Measurements from ENCODE around the gene MYBBP1A. TPM values are rescaled to one million over a fixed set of nuclear protein-coding genes. Genes with fewer than 3 reads are reported as not detected.

Gene MYBBP1A
- polyA plus RNA-seq, 2 of the 4 experiments (the other 2 are of a cell fraction) = 42.9 to 95.1 TPM

- no peak overlapping the region for H3K4me2 ChIP-seq
- H3K4me1 ChIP-seq = peaks cover 5% of the 10 kb centered on the region; the same call in 1 of the 3 replicates
- FAIRE-seq (no peak), ATAC-seq (no peak), DNase-seq (ENCODE audit: low read depth in 1 of 2, low spot score in 1 of 2) (no peak)
- no peaks in the 10 kb centered on the region for H3K9me3 ChIP-seq
- no peak for TF ChIP-seq HMGXB4 (CRISPR knock-in tag; IDR thresholded peaks at IDR 0.05; ENCODE audit: borderline replicate concordance)
- H3K4me3 ChIP-seq = no peak overlapping the region
- H3K27ac ChIP-seq = no peak overlapping the region
- POLR2A ChIA-PET = no interaction called here
- CTCF ChIA-PET = interaction anchor here (0.8 to 18.8 kb wide), 4 partner anchors 10 to 37 kb away, joined by 3 to 186 read pairs (median 32); no protein-coding TSS in a partner anchor
- WGBS (ENCODE audit: missing lambda C conversion rate) = 86% methylated on average over 18 of the region's 18 CpGs
Observed at GRCh38 chr17:4604111-4604644, 49.0 kb upstream of the MYBBP1A start.

GRCh38 chr17:4602041-4602440 is 46.9 kb upstream of the MYBBP1A start:
- Histone ChIP-seq H3K9me3 (no peaks in the 10 kb centered on the region), H3K4me1 (peaks cover 5% of the 10 kb centered on the region; the same call in 1 of the 3 replicates), H3K4me3 (no peak overlapping the region), H3K4me2 (no peak overlapping the region), H3K27ac (no peak overlapping the region)
- no peak for FAIRE-seq
- ATAC-seq = no peak
- CTCF ChIA-PET = interaction anchor here (0.6 to 18.8 kb wide), 6 partner anchors 13 to 109 kb away, joined by 3 to 186 read pairs (median 4); partner anchors contain the start of gene SMTNL2
- POLR2A ChIA-PET = interaction anchor here (0.7 kb wide), 1 partner anchor 51 kb away, joined by 7 read pairs; no protein-coding TSS in a partner anchor
- DNase-seq (ENCODE audit: low read depth in 1 of 2, low spot score in 1 of 2) = no peak
- TF ChIP-seq HES2 (IDR thresholded peaks at IDR 0.05) (no peak), CHD2 (IDR thresholded peaks at IDR 0.05; ENCODE audit: low read length, partially characterized antibody) (no peak), SREBF2 (IDR thresholded peaks at IDR 0.05) (no peak), RCOR1 (IDR thresholded peaks at IDR 0.05; ENCODE audit: low read depth, low read length) (no peak), E2F6 (IDR thresholded peaks at IDR 0.05; ENCODE audit: borderline replicate concordance, low read depth) (no peak), JUN (IDR thresholded peaks at IDR 0.05) (no peak), TFCP2L1 (CRISPR knock-in tag; IDR thresholded peaks at IDR 0.05) (no peak), SMC3 (IDR thresholded peaks at IDR 0.05) (no peak), REST (IDR thresholded peaks at IDR 0.05) (no peak), CTCF (IDR thresholded peaks at IDR 0.05) (no peak), MAFK (IDR thresholded peaks at IDR 0.05; ENCODE audit: partially characterized antibody) (no peak), EHMT2 (IDR thresholded peaks at IDR 0.05; ENCODE audit: low read depth) (no peak), CHD4 (IDR thresholded peaks at IDR 0.05; ENCODE audit: borderline replicate concordance) (no peak), ATOH8 (CRISPR knock-in tag; IDR thresholded peaks at IDR 0.05; ENCODE audit: low read depth) (no peak), NFE2L2 (conservative IDR thresholded peaks at IDR 0.05; ENCODE audit: low read length) (no peak), KDM5A (IDR thresholded peaks at IDR 0.05) (no peak), HEYL (CRISPR knock-in tag; IDR thresholded peaks at IDR 0.05) (no peak), ZSCAN20 (CRISPR knock-in tag; IDR thresholded peaks at IDR 0.05) (no peak)
- 56% methylated on average over 5 of the region's 5 CpGs for WGBS (ENCODE audit: missing lambda C conversion rate)
